ENCODE data around the gene SHC4.

SHC4 gene

GRCh38 chr15:48825075-48825474 is 138.6 kb downstream of the SHC4 start:
- DNase-seq, result no peak
- in situ Hi-C loops (cut with MboI; ENCODE audit: low pct_unique_long_range_greater_than_20kb, low sequenced_read_pairs), result loop anchor here (25.0 kb wide), 1 partner anchor 463 kb away; no protein-coding TSS in a partner anchor

- DNase-seq, result no peak
- in situ Hi-C loops (cut with MboI; ENCODE audit: low pct_unique_long_range_greater_than_20kb, low sequenced_read_pairs), result no loop called here
Measured at GRCh38 chr15:48823706-48824105, 140.0 kb downstream of the SHC4 start.

DNA sequence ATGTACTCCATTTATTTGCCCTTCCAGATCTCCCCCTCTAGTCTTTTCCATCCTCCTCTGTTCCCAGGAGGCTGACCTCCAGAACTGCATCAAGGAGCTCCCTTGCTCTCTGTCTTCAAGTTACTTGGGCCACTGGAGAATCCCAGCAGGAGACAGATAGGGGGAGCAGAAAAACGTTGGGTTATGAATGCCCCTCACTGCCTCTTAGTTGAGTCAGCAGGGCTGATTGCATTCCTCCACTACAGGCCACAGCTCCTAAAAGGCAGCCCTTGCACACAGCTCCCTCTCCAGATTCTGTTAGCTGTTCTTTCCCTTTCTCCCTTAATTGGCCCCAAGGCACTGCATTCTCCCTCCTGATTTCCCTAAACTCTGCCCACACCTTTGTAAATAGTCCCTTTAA is 140.5 kb downstream of the SHC4 start:
- in situ Hi-C loops (cut with MboI; ENCODE audit: low pct_unique_long_range_greater_than_20kb, low sequenced_read_pairs), result no loop called here
- no peak for DNase-seq

DNA sequence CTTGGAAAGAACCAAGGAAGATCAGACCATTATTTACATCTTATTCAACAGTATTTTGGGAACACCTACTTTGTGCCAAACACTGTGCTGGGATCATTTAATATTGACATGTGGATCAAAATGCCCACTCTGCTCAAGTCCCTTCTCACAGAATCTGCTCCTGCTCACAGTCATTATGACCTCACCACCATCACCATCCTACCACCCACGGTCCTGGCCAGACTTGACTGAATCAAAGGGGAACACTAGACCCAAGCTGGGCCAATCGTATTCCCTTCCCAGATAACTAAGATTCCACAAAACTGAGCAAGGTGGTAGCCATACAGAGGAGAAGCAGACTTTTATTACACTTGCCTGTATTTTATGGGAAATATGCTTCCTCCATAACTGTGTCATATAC is 149.4 kb downstream of the SHC4 start:
- no peak for DNase-seq
- in situ Hi-C loops (cut with MboI; ENCODE audit: low pct_unique_long_range_greater_than_20kb, low sequenced_read_pairs), result no loop called here

- in situ Hi-C loops (cut with MboI; ENCODE audit: low pct_unique_long_range_greater_than_20kb, low sequenced_read_pairs), result no loop called here
- no peak for DNase-seq
Measured at GRCh38 chr15:48811325-48811958, 152.3 kb downstream of the SHC4 start.

- in situ Hi-C loops (cut with MboI; ENCODE audit: low pct_unique_long_range_greater_than_20kb, low sequenced_read_pairs), result no loop called here
- DNase-seq, result peak; percentile 99
Measured at GRCh38 chr15:48810414-48811324, 153.1 kb downstream of the SHC4 start, which contains the start of gene CEP152. Gene CEP152 (minus strand): TSS chr15:48811069. CDS start chr15:48805649, 5,420 bp downstream.

DNA sequence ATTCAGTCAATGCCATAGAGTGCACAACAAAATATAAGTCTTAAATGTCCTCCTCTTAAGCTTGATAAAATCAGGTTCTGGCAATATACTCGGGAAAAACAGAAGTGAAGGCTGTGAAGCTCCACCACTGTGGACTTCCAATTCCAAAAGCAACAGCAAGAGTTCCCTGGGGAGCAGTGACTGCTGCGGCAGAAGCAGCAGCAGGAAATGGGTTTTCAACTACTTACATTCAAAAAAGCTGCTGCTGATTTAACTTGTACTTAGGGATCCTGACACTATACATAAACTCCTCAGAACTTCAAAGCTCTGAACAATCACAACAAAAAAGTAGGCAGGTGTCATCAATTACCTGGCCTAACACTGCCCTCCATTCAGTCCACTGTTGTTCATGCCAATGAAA is 157.6 kb downstream of the SHC4 start:
- in situ Hi-C loops (cut with MboI; ENCODE audit: low pct_unique_long_range_greater_than_20kb, low sequenced_read_pairs), result no loop called here
- peak; percentile 18 for DNase-seq

- in situ Hi-C loops (cut with MboI; ENCODE audit: low pct_unique_long_range_greater_than_20kb, low sequenced_read_pairs), result no loop called here
- DNase-seq, result no peak
Measured at GRCh38 chr15:48805591-48805990, 158.1 kb downstream of the SHC4 start.

- in situ Hi-C loops (cut with MboI; ENCODE audit: low pct_unique_long_range_greater_than_20kb, low sequenced_read_pairs), result no loop called here
- no peak for DNase-seq
Measured at GRCh38 chr15:48803877-48804276, 159.8 kb downstream of the SHC4 start.

- in situ Hi-C loops (cut with MboI; ENCODE audit: low pct_unique_long_range_greater_than_20kb, low sequenced_read_pairs), result no loop called here
- no peak for DNase-seq
Measured at GRCh38 chr15:48802867-48803266, 160.9 kb downstream of the SHC4 start.

DNA sequence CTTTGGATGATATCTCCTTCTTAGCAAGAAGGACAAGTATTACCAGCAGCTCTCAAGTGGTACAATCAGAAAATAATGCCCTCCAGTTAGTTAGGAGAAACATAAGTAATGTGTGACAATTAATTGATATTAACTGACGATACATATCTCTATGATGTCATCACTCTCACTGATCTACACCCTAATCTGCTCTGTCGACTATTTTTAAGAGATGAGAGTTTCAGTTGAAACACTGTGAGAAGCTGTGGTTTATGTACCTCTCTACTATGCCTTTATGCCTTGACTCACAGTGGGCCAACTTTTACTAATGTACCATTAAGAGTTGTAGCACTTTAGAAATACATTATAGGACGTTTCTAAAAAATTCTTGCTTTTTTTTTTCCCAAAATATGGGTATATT is 161.5 kb downstream of the SHC4 start:
- no peak for DNase-seq
- in situ Hi-C loops (cut with MboI; ENCODE audit: low pct_unique_long_range_greater_than_20kb, low sequenced_read_pairs), result no loop called here

DNA sequence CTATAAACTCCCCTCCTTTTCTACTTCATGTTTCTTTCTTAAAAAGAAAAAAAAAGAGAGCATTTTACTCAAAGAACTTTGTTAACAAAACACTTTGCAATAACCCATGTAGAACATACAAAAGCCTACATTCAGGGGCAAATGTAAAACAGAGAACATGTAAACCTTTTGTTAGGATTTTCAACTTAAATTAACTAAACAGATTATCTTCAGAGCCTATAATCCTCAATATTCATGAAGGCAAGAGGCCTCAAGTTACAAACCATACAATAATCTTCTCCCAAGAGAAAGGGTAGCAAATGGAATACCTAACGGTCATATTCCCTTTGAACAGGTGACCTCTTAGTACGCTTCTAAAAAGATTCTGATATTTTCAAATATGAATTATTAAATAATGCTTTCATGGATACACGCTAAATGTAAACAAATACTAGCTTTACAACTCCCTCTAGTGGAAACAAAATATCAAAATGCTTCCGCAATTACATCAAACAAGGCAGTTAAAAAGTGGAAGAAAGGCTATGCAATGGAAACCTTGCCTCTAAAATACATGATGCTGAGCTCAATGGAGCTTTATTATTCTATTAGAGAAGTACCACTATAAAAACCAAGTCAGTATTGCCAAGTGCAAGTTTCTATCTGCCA is 162.8 kb downstream of the SHC4 start:
- peak; percentile 25 for DNase-seq
- in situ Hi-C loops (cut with MboI; ENCODE audit: low pct_unique_long_range_greater_than_20kb, low sequenced_read_pairs), result no loop called here

DNA sequence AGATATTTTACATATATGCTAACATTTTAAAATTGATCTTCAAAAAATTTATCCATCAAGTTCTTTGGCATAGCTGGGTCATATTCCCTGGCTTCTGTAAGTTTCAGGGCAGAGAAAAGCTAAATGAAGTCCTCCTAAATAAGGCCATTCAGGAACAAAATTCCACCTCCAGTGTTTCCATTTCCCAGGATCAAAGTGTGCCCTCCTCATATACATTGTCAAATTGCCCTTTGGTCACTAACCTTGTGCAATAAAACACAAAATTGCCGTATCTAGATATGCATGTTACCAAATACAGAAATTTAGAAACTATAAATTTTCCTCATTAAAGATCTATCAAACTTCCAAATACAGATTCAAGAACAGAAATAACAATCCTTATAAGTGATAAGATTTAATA is 163.5 kb downstream of the SHC4 start:
- in situ Hi-C loops (cut with MboI; ENCODE audit: low pct_unique_long_range_greater_than_20kb, low sequenced_read_pairs), result no loop called here
- DNase-seq, result no peak

GRCh38 chr15:48798319-48798718 is 165.4 kb downstream of the SHC4 start:
- in situ Hi-C loops (cut with MboI; ENCODE audit: low pct_unique_long_range_greater_than_20kb, low sequenced_read_pairs), result no loop called here
- no peak for DNase-seq

GRCh38 chr15:48796930-48797329 is 166.8 kb downstream of the SHC4 start:
- DNase-seq, result no peak

DNA sequence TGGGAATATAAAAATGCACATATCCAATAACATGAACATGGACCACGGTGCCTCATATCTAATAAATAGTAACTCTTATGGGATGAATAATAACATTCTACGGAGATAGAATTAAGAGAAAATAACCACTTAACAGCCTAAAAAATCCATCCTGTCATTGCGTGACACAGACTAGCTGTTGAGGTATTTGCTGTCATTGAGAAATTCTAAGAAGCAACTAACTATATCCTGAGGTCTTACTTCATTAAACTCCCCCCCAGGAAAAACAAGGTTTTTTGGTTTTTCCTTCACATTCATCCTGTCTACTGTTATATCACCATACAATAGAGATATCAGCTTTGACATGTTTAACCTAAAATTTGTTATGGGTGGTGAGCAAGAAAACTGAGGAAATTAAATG is 167.2 kb downstream of the SHC4 start:
- in situ Hi-C loops (cut with MboI; ENCODE audit: low pct_unique_long_range_greater_than_20kb, low sequenced_read_pairs), result no loop called here
- no peak for DNase-seq

More at GRCh38 chr15:48796930-48797329, 166.8 kb downstream of the SHC4 start:
- in situ Hi-C loops (cut with MboI; ENCODE audit: low pct_unique_long_range_greater_than_20kb, low sequenced_read_pairs), result no loop called here

GRCh38 chr15:48795901-48796300 is 167.8 kb downstream of the SHC4 start:
- in situ Hi-C loops (cut with MboI; ENCODE audit: low pct_unique_long_range_greater_than_20kb, low sequenced_read_pairs), result no loop called here

DNA sequence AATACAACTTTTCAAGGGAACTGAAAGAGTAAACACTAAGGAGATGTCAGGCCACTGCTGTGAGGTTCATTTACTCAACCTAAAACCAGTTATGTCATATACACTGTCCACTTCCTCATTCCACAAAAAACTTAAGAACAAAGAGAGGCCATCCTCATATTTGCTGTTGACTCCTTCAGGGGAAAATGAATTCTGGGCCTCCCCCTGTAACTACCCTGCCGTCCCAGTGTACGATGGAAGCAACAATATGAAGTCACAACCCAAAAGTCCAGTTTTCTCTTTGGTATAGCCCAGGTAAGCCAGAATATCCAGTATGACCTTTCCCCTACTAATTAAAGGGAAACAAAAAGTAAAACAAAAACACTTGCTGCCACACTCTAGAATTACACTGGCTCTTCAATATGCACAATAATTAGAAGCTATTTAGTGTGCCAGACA is 169.0 kb downstream of the SHC4 start:
- in situ Hi-C loops (cut with MboI; ENCODE audit: low pct_unique_long_range_greater_than_20kb, low sequenced_read_pairs), result no loop called here

More at GRCh38 chr15:48795901-48796300, 167.8 kb downstream of the SHC4 start:
- no peak for DNase-seq

GRCh38 chr15:48792408-48792807 is 171.3 kb downstream of the SHC4 start:
- no peak for DNase-seq
- in situ Hi-C loops (cut with MboI; ENCODE audit: low pct_unique_long_range_greater_than_20kb, low sequenced_read_pairs), result no loop called here

More for the DNA sequence above, 169.0 kb downstream of the SHC4 start:
- DNase-seq, result peak; percentile 65

All from KBM-7 (cell line).